Smooth muscle cell (in vitro differentiated cells): Measurements from ENCODE around the gene RPS25. TPM values are rescaled to one million over a fixed set of nuclear protein-coding genes. Genes with fewer than 3 reads are reported as not detected.

ENCODE experiments used
- DNase-seq: peaks from one replicate; lab custom pipeline; 2025; ENCODE audit not compliant: unreplicated experiment; lab: John Stamatoyannopoulos, UW
- H2AFZ ChIP-seq: fragments of 200-600 bp; sonication (generic); 2 replicates; pipeline ENCODE4 v1.6.0; 2016; ENCODE audit warnings: antibody characterized with exemption, low read depth, mild to moderate bottlenecking
- H3F3A ChIP-seq: fragments of 200-600 bp; sonication (generic); 2 replicates; pipeline ENCODE4 v1.6.0; 2017; ENCODE audit warnings: antibody characterized with exemption, low read depth
- H3K27ac ChIP-seq: fragments of 200-600 bp; sonication (generic); 2 replicates; pipeline ENCODE4 v1.5.1; 2016; ENCODE audit warnings: low read depth, mild to moderate bottlenecking
- H3K27me3 ChIP-seq: fragments of 200-600 bp; sonication (generic); 2 replicates; pipeline ENCODE4 v1.6.1; 2016; ENCODE audit warnings: low read depth, mild to moderate bottlenecking
- H3K36me3 ChIP-seq: fragments of 200-600 bp; sonication (generic); 2 replicates; pipeline ENCODE4 v1.5.1; 2016; ENCODE audit warnings: low read depth
- H3K4me1 ChIP-seq: fragments of 200-600 bp; sonication (generic); 2 replicates; pipeline ENCODE4 v1.5.1; 2016; ENCODE audit warnings: low read depth
- H3K4me2 ChIP-seq: fragments of 200-600 bp; sonication (generic); 2 replicates; pipeline ENCODE4 v1.6.0; 2016; ENCODE audit warnings: mild to moderate bottlenecking
- H3K4me3 ChIP-seq: fragments of 200-600 bp; sonication (generic); 2 replicates; pipeline ENCODE4 v1.5.1; 2016; ENCODE audit warnings: mild to moderate bottlenecking
- H3K79me2 ChIP-seq: fragments of 200-600 bp; sonication (generic); 2 replicates; pipeline ENCODE4 v1.6.0; 2016; ENCODE audit warnings: low read depth, mild to moderate bottlenecking
- H3K9ac ChIP-seq: fragments of 200-600 bp; sonication (generic); 2 replicates; pipeline ENCODE4 v1.6.0; 2016; ENCODE audit warnings: low read depth
- H3K9me3 ChIP-seq: fragments of 200-600 bp; sonication (generic); replicated peaks from 2 replicates; pipeline ENCODE4 v1.5.1; 2016; ENCODE audit warnings: low read depth
- H4K20me1 ChIP-seq: fragments of 200-600 bp; sonication (generic); 2 replicates; pipeline ENCODE4 v1.6.0; 2016; ENCODE audit warnings: low read depth
- CTCF ChIP-seq: fragments of 200-600 bp; sonication (generic); IDR thresholded peaks from 2 replicates; pipeline ENCODE4 v1.5.1; 2017; ENCODE audit warnings: borderline replicate concordance, mild to moderate bottlenecking, antibody characterized with exemption; ENCODE audit not compliant: insufficient read depth, poor library complexity, severe bottlenecking
- WGBS: methylation state at CpG from one replicate; pipeline ENCODE4 v1.1.7; 2016; ENCODE audit warnings: low lambda C conversion rate; 5-methylcytosine and 5-hydroxymethylcytosine counted together
- polyA plus RNA-seq: library from polyadenylated mRNA; unstranded; fragments of >200 nt; fragmentation: Nextera tagmentation; extraction: Ambion mirVana; gene quantifications from 2 replicates; pipeline ENCODE4 v1.2.1, GENCODE V29; 2016
- total RNA-seq: library from RNA; depleted of rRNA; stranded (reverse); fragments of >200 nt; gene quantifications from 2 replicates; pipeline ENCODE4 v1.2.3, GENCODE V29; 2014

The RPS25 gene
- total and polyA plus RNA-seq, 2 experiments from 2014 or later = 1,078 to 1,616 TPM

- Histone ChIP-seq H3K27me3 (no peaks in the 10 kb centered on the region), H3K4me1 (peaks cover 10% of the 10 kb centered on the region), H3K36me3 (no peaks in the 10 kb centered on the region), H3K4me3 (no peak overlapping the region), H3K79me2 (peaks cover 24% of the 10 kb centered on the region), H3K4me2 (no peak overlapping the region), H3K9ac (no peak overlapping the region), H3F3A (peaks cover 35% of the 10 kb centered on the region), H3K9me3 (no peaks in the 10 kb centered on the region), H2AFZ (no peak overlapping the region), H4K20me1 (peaks cover 26% of the 10 kb centered on the region), H3K27ac (no peak overlapping the region)
- DNase-seq = no peak
- WGBS = 94% methylated on average over 3 of the region's 3 CpGs
- no peak for TF ChIP-seq CTCF
Measured at GRCh38 chr11:119012629-119013170, 5.4 kb downstream of the RPS25 start.

GRCh38 chr11:119011476-119012053, 6.6 kb downstream of the RPS25 start:
- Histone ChIP-seq H3F3A (peaks cover 29% of the 10 kb centered on the region), H3K79me2 (peaks cover 15% of the 10 kb centered on the region), H3K27ac (no peak overlapping the region), H3K9me3 (no peaks in the 10 kb centered on the region), H3K27me3 (no peaks in the 10 kb centered on the region), H4K20me1 (peaks cover 17% of the 10 kb centered on the region), H2AFZ (no peak overlapping the region), H3K9ac (no peak overlapping the region), H3K4me3 (no peak overlapping the region), H3K4me2 (no peak overlapping the region), H3K36me3 (no peaks in the 10 kb centered on the region), H3K4me1 (peaks cover under 1% of the 10 kb centered on the region)
- DNase-seq = no peak
- WGBS = 96% methylated on average over 6 of the region's 6 CpGs
- no peak for TF ChIP-seq CTCF

GRCh38 chr11:119006656-119007055, 11.5 kb downstream of the RPS25 start:
- Histone ChIP-seq H2AFZ (no peak overlapping the region), H3K79me2 (peaks cover 7% of the 10 kb centered on the region), H3K4me2 (no peak overlapping the region), H3K9ac (no peak overlapping the region), H3K4me1 (no peaks in the 10 kb centered on the region), H3K4me3 (no peak overlapping the region), H3K9me3 (no peaks in the 10 kb centered on the region), H4K20me1 (no peaks in the 10 kb centered on the region), H3K27ac (no peak overlapping the region), H3F3A (peaks cover 5% of the 10 kb centered on the region), H3K36me3 (peaks cover 5% of the 10 kb centered on the region), H3K27me3 (no peaks in the 10 kb centered on the region)
- TF ChIP-seq CTCF = no peak
- no peak for DNase-seq
- 95% methylated on average over 4 of the region's 4 CpGs for WGBS

- no peaks in the 10 kb centered on the region for H4K20me1 ChIP-seq
- H3K79me2 ChIP-seq = peaks cover 19% of the 10 kb centered on the region
- peaks cover 17% of the 10 kb centered on the region for H3K4me1 ChIP-seq
- H3K9ac ChIP-seq = no peak overlapping the region
- TF ChIP-seq CTCF = no peak
- no peaks in the 10 kb centered on the region for H3K27me3 ChIP-seq
- H3K4me3 ChIP-seq = no peak overlapping the region
- no peaks in the 10 kb centered on the region for H3F3A ChIP-seq
- peaks cover 8% of the 10 kb centered on the region for H3K36me3 ChIP-seq
- peak overlapping the region; percentile 45 for H3K27ac ChIP-seq
- WGBS = 48% methylated on average over 1 of the region's 1 CpG
- DNase-seq = no peak
- no peak overlapping the region for H3K4me2 ChIP-seq
- no peak overlapping the region for H2AFZ ChIP-seq
- H3K9me3 ChIP-seq = no peaks in the 10 kb centered on the region
Measured at GRCh38 chr11:119000906-119001305, 17.2 kb downstream of the RPS25 start.
